H1 (cell line): ENCODE results near the gene ASB14.
"Not testable (repeated sequence)": the region's sequence is repeated elsewhere in the genome, so short reads cannot be mapped to it uniquely, and the experiment has no call there.

Source experiments
- ATF3 ChIP-seq: IDR thresholded peaks from 2 replicates; pipeline ENCODE4 v1.6.1; 2011; ENCODE audit warnings: low read depth, mild to moderate bottlenecking, low read length; ENCODE audit not compliant: insufficient read depth
- BRCA1 ChIP-seq: IDR thresholded peaks from 2 replicates; pipeline ENCODE4 v1.6.1; 2012; ENCODE audit warnings: low read depth, low read length, improper control_type of control experiment
- CTCF ChIP-seq, 3 experiments: IDR thresholded peaks; 1 replicate in 2 of 3; 2 replicates in 1 of 3; pipeline versions ENCODE4 v1.5.1 to v1.6.1; 2011; ENCODE audit warnings: low read length in 3 of 3, mild to moderate bottlenecking in 3 of 3, inconsistent platforms in 2 of 3, low read depth in 1 of 3, moderate library complexity in 1 of 3; ENCODE audit not compliant: insufficient read depth in 1 of 3; ENCODE audit errors: control extremely low read depth in 1 of 3
- EP300 ChIP-seq, 2 experiments: IDR thresholded peaks; 1 replicate in 1 of 2; 2 replicates in 1 of 2; pipeline ENCODE4 v1.6.1; 2011 to 2012; ENCODE audit warnings: low read depth in 2 of 2, low read length in 2 of 2, mild to moderate bottlenecking in 2 of 2, borderline replicate concordance in 1 of 2, inconsistent platforms in 1 of 2, moderate library complexity in 1 of 2
- PHF8 ChIP-seq: fragments of 200-600 bp; sonication (generic); conservative IDR thresholded peaks from 2 replicates; pipeline ENCODE4 v1.7.1; 2012; ENCODE audit warnings: low read depth, mild to moderate bottlenecking, inconsistent platforms, low read length, moderate library complexity
- POLR2A ChIP-seq, 2 experiments: IDR thresholded peaks; 1 replicate in 1 of 2; 2 replicates in 1 of 2; pipeline ENCODE4 v1.6.1; 2011; ENCODE audit warnings: low read depth in 2 of 2, low read length in 2 of 2, mild to moderate bottlenecking in 2 of 2; ENCODE audit errors: control extremely low read depth in 1 of 2
- POLR2AphosphoS5 ChIP-seq: IDR thresholded peaks from 2 replicates; pipeline ENCODE4 v1.6.1; 2011; ENCODE audit warnings: low read depth, low read length

DNA sequence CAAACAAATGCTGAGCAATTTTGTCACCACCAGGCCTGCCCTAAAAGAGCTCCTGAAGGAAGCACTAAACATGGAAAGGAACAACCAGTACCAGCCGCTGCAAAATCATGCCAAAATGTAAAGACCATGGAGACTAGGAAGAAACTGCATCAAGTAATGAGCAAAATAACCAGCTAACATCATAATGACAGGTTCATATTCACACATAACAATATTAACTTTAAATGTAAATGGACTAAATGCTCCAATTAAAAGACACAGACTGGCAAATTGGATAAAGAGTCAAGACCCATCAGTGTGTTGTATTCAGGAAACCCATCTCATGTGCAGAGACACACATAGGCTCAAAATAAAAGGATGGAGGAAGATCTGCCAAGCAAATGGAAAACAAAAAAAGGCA is 34.0 kb upstream of the ASB14 start:
- TF ChIP-seq POLR2AphosphoS5; EP300 (IDR thresholded peaks at IDR 0.05; ENCODE audit: borderline replicate concordance in 1 of 2, low read depth in 2 of 2, low read length in 2 of 2); CTCF (IDR thresholded peaks at IDR 0.05; ENCODE audit: control extremely low read depth in 1 of 3, insufficient read depth in 1 of 3, low read depth in 1 of 3, low read length in 3 of 3); BRCA1; PHF8; ATF3; POLR2A (IDR thresholded peaks at IDR 0.05; ENCODE audit: control extremely low read depth in 1 of 2, low read depth in 2 of 2, low read length in 2 of 2): not testable (repeated sequence)
